ENCODE results near the gene AKT3.

The AKT3 gene

GRCh38 chr1:243461700-243462099, 388.3 kb downstream of the AKT3 start:
- no peak for DNase-seq (ENCODE audit: low spot score)

GRCh38 chr1:243459059-243459458, 391.0 kb downstream of the AKT3 start:
- DNase-seq (ENCODE audit: low spot score): no peak

GRCh38 chr1:243457363-243457982, 392.6 kb downstream of the AKT3 start:
- DNase-seq (ENCODE audit: low spot score): no peak

GRCh38 chr1:243455760-243456651, 394.0 kb downstream of the AKT3 start:
- no peak for DNase-seq (ENCODE audit: low spot score)

- no peak for DNase-seq (ENCODE audit: low spot score)
Observed at GRCh38 chr1:243454328-243454997, 395.6 kb downstream of the AKT3 start.

GRCh38 chr1:243452092-243452491, 398.0 kb downstream of the AKT3 start:
- no peak for DNase-seq (ENCODE audit: low spot score)

GRCh38 chr1:243449373-243449772, 400.7 kb downstream of the AKT3 start:
- DNase-seq (ENCODE audit: low spot score): no peak

GRCh38 chr1:243447844-243448243, 402.2 kb downstream of the AKT3 start:
- no peak for DNase-seq (ENCODE audit: low spot score)

GRCh38 chr1:243447347-243447746, 402.7 kb downstream of the AKT3 start:
- DNase-seq (ENCODE audit: low spot score): no peak

- DNase-seq (ENCODE audit: low spot score): no peak
Observed at GRCh38 chr1:243443557-243443956, 406.5 kb downstream of the AKT3 start.

GRCh38 chr1:243441601-243442000, 408.4 kb downstream of the AKT3 start:
- no peak for DNase-seq (ENCODE audit: low spot score)

GRCh38 chr1:243440406-243440805, 409.6 kb downstream of the AKT3 start:
- no peak for DNase-seq (ENCODE audit: low spot score)

GRCh38 chr1:243438815-243439214, 411.2 kb downstream of the AKT3 start:
- no peak for DNase-seq (ENCODE audit: low spot score)

Data from globus pallidus (tissue), 1 donor.